ENCODE data around the gene TPP1.

DNA sequence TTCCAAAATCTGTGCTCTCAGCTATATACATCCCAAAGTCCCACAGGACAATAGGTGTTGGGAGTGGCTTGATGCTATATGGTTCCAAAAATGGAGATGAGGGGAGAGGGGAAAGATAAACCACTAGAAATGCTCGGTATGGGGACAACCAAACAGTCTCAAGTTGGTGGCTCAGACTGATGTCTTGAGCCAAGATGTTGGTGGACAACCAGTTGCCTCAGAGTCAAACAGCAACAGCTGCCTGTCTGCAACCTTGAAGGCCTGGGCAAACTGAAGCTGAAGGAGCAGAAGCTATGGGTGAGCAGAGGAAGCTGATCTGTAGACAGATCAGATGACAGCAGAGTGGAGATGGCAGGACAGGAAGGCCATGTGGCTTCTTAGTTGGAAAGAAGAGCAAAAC lies 19.8 kb downstream of the TPP1 start:
- TF ChIP-seq, protein P1, sequence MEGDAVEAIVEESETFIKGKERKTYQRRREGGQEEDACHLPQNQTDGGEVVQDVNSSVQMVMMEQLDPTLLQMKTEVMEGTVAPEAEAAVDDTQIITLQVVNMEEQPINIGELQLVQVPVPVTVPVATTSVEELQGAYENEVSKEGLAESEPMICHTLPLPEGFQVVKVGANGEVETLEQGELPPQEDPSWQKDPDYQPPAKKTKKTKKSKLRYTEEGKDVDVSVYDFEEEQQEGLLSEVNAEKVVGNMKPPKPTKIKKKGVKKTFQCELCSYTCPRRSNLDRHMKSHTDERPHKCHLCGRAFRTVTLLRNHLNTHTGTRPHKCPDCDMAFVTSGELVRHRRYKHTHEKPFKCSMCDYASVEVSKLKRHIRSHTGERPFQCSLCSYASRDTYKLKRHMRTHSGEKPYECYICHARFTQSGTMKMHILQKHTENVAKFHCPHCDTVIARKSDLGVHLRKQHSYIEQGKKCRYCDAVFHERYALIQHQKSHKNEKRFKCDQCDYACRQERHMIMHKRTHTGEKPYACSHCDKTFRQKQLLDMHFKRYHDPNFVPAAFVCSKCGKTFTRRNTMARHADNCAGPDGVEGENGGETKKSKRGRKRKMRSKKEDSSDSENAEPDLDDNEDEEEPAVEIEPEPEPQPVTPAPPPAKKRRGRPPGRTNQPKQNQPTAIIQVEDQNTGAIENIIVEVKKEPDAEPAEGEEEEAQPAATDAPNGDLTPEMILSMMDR (IDR thresholded peaks at IDR 0.05; ENCODE audit: poor library complexity) = no peak
- no peak for TF ChIP-seq EZH2phosphoT487 (IDR thresholded peaks at IDR 0.05; ENCODE audit: low read depth, severe bottlenecking, unreplicated experiment)
- TF ChIP-seq EZH2 (IDR thresholded peaks at IDR 0.05; ENCODE audit: borderline replicate concordance) = no peak
